Keratinocyte (primary cell): ENCODE data around the gene ORAI3. TPM values are rescaled to one million over a fixed set of nuclear protein-coding genes. Genes with fewer than 3 reads are reported as not detected.

Experiments
- DNase-seq: peaks from one replicate; pipeline ENCODE4 v3.0.0-alpha.2; 2011; ENCODE audit warnings: low read depth, missing footprints, low spot score
- FAIRE-seq: peaks from 2 replicates; lab custom pipeline; 2011; peaks lifted over from hg19 to GRCh38; lab: Jason Lieb, UNC
- H2AFZ ChIP-seq: 2 replicates; pipeline ENCODE4 v1.6.0; 2012; ENCODE audit warnings: low read length, control low read depth, inconsistent platforms; ENCODE audit not compliant: control insufficient read depth
- H3K27ac ChIP-seq: 2 replicates; pipeline ENCODE4 v1.5.1; 2011; ENCODE audit warnings: low read length; ENCODE audit not compliant: control insufficient read depth, insufficient read depth
- H3K27me3 ChIP-seq: 3 replicates; pipeline ENCODE4 v1.6.0; 2011; ENCODE audit warnings: low read length; ENCODE audit not compliant: control insufficient read depth, insufficient read depth; ENCODE audit errors: extremely low read depth
- H3K36me3 ChIP-seq, 2 experiments: 2 replicates in 1 of 2; 3 replicates in 1 of 2; pipeline ENCODE4 v1.5.1; 2011; ENCODE audit warnings: low read length in 2 of 2, mild to moderate bottlenecking in 1 of 2; ENCODE audit not compliant: control insufficient read depth in 2 of 2, insufficient read depth in 2 of 2; ENCODE audit errors: extremely low read depth in 1 of 2
- H3K4me1 ChIP-seq: 3 replicates; pipeline ENCODE4 v1.5.1; 2011; ENCODE audit warnings: low read length; ENCODE audit not compliant: control insufficient read depth, insufficient read depth; ENCODE audit errors: extremely low read depth
- H3K4me2 ChIP-seq: 3 replicates; pipeline ENCODE4 v1.6.0; 2011; ENCODE audit warnings: low read depth, low read length; ENCODE audit not compliant: control insufficient read depth, insufficient read depth; ENCODE audit errors: extremely low read depth
- H3K4me3 ChIP-seq, 3 experiments: fragments of 200-600 bp in 1 of 3; sonication (generic) in 1 of 3; 2 replicates in 2 of 3; 3 replicates in 1 of 3; pipeline ENCODE4 v1.5.1; 2011 to 2016; ENCODE audit warnings: low read length in 3 of 3, mild to moderate bottlenecking in 3 of 3, control low read depth in 2 of 3, inconsistent platforms in 1 of 3, low read depth in 1 of 3, mixed read lengths in 1 of 3, mixed run types in 1 of 3, moderate library complexity in 1 of 3; ENCODE audit not compliant: control insufficient read depth in 2 of 3, insufficient read depth in 2 of 3; ENCODE audit errors: extremely low read depth in 1 of 3
- H3K79me2 ChIP-seq: 2 replicates; pipeline ENCODE4 v1.6.0; 2012; ENCODE audit warnings: low read length; ENCODE audit not compliant: control insufficient read depth, insufficient read depth
- H3K9ac ChIP-seq: 3 replicates; pipeline ENCODE4 v1.6.0; 2011; ENCODE audit warnings: low read length; ENCODE audit not compliant: control insufficient read depth, insufficient read depth; ENCODE audit errors: extremely low read depth
- H3K9me1 ChIP-seq: 3 replicates; pipeline ENCODE4 v1.6.0; 2011; ENCODE audit warnings: low read length; ENCODE audit not compliant: control insufficient read depth, insufficient read depth; ENCODE audit errors: extremely low read depth
- H3K9me3 ChIP-seq: 2 replicates; pipeline ENCODE4 v1.5.1; 2012; ENCODE audit warnings: low read depth, low read length; ENCODE audit not compliant: control insufficient read depth
- H4K20me1 ChIP-seq: 3 replicates; pipeline ENCODE4 v1.6.0; 2011; ENCODE audit warnings: low read length; ENCODE audit not compliant: control insufficient read depth, insufficient read depth; ENCODE audit errors: extremely low read depth
- EZH2 ChIP-seq: IDR thresholded peaks from one replicate; pipeline ENCODE4 v1.6.1; 2012; ENCODE audit warnings: inconsistent platforms, mild to moderate bottlenecking, low read length, moderate library complexity
- dilution Hi-C: fragments of 300-500 bp; cut with MboI; formaldehyde crosslinking; loops from one replicate; pipeline ENCODE4 v1.7.0; 2020; ENCODE audit warnings: low sequenced_read_pairs; ENCODE audit not compliant: extremely low pct_ligation_motif_present
- polyA plus RNA-seq, 5 experiments: library from polyadenylated mRNA; depleted of rRNA in 3 of 5; stranded (reverse) in 3 of 5; stranded (forward) in 1 of 5; unstranded in 1 of 5; fragments of >200 nt; gene quantifications; 1 replicate in 1 of 5; 2 replicates in 3 of 5; 3 replicates in 1 of 5; pipeline versions ENCODE4 v1.2.1 to v1.2.3, GENCODE V29; 2011 to 2012; ENCODE audit warnings: missing spikeins in 2 of 5, low read depth in 1 of 5, low replicate concordance in 1 of 5
- TF ChIP-seq, protein P1 (sequence below), 3 experiments: IDR thresholded peaks in 1 of 3; conservative IDR thresholded peaks in 1 of 3; optimal IDR thresholded peaks in 1 of 3; 2 replicates in 2 of 3; 3 replicates in 1 of 3; pipeline versions ENCODE3 to v1.5.1; 2011; ENCODE audit warnings: low read length in 3 of 3, mild to moderate bottlenecking in 3 of 3, moderate library complexity in 2 of 3, control low read depth in 1 of 3, inconsistent platforms in 1 of 3; ENCODE audit not compliant: insufficient read depth in 2 of 3; ENCODE audit errors: extremely low read depth in 1 of 3

Gene ORAI3
- polyA plus RNA-seq, 1 donor (not counting 4 experiments of a cell fraction or from before 2014, with no cell fraction given) = 8.1 TPM

DNA sequence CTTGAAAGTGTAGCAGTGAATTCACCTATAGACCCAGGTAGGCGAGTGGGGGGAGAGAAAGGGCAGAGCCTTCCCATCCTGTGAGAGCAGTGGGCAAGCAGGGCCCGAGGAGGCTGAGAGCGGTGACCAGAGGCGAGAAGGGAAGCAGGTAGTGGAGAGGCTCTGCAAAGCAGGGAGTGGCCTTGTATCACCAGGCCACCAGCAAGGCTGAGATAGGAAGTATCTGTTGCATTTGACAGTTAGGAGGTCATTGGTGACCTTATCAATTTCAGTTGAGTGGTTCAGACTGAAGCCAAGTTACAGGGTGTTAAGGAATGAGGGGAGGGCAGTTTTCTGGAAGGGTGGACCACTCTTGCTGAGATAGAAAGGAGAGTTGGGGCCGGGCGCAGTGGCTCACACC lies 25.5 kb downstream of the ORAI3 start:
- no peak for DNase-seq
- Histone ChIP-seq H3K79me2 (peaks cover 3% of the 10 kb centered on the region), H3K4me1 (no peaks in the 10 kb centered on the region), H2AFZ (no peak overlapping the region), H4K20me1 (peaks cover 2% of the 10 kb centered on the region), H3K9me3 (no peaks in the 10 kb centered on the region), H3K4me2 (no peak overlapping the region), H3K27me3 (no peaks in the 10 kb centered on the region), H3K9ac (no peak overlapping the region), H3K27ac (no peak overlapping the region), H3K36me3 (peaks cover 38 to 42% of the 10 kb centered on the region in 2 experiments), H3K4me3 (no peak overlapping the region), H3K9me1 (no peaks in the 10 kb centered on the region)
- TF ChIP-seq, protein P1, sequence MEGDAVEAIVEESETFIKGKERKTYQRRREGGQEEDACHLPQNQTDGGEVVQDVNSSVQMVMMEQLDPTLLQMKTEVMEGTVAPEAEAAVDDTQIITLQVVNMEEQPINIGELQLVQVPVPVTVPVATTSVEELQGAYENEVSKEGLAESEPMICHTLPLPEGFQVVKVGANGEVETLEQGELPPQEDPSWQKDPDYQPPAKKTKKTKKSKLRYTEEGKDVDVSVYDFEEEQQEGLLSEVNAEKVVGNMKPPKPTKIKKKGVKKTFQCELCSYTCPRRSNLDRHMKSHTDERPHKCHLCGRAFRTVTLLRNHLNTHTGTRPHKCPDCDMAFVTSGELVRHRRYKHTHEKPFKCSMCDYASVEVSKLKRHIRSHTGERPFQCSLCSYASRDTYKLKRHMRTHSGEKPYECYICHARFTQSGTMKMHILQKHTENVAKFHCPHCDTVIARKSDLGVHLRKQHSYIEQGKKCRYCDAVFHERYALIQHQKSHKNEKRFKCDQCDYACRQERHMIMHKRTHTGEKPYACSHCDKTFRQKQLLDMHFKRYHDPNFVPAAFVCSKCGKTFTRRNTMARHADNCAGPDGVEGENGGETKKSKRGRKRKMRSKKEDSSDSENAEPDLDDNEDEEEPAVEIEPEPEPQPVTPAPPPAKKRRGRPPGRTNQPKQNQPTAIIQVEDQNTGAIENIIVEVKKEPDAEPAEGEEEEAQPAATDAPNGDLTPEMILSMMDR (optimal IDR thresholded peaks at IDR 0.05 in 1 of 3, IDR thresholded peaks at IDR 0.05 in 1 of 3, conservative IDR thresholded peaks at IDR 0.05 in 1 of 3; ENCODE audit: extremely low read depth in 1 of 3, insufficient read depth in 2 of 3, low read length in 3 of 3) = no peak
- TF ChIP-seq EZH2 = no peak
- FAIRE-seq = no peak
- dilution Hi-C loops = no loop called here

- Histone ChIP-seq H3K4me2 (no peak overlapping the region), H4K20me1 (peaks cover 2% of the 10 kb centered on the region), H3K4me3 (no peak overlapping the region), H3K27ac (no peak overlapping the region), H3K4me1 (no peaks in the 10 kb centered on the region), H3K79me2 (peaks cover 3% of the 10 kb centered on the region), H3K36me3 (peaks cover 32% of the 10 kb centered on the region in 2 experiments), H2AFZ (no peak overlapping the region), H3K27me3 (no peaks in the 10 kb centered on the region), H3K9me3 (no peaks in the 10 kb centered on the region), H3K9ac (no peak overlapping the region), H3K9me1 (no peaks in the 10 kb centered on the region)
- no peak for FAIRE-seq
- no peak for TF ChIP-seq EZH2
- TF ChIP-seq, protein P1 (optimal IDR thresholded peaks at IDR 0.05 in 1 of 3, IDR thresholded peaks at IDR 0.05 in 1 of 3, conservative IDR thresholded peaks at IDR 0.05 in 1 of 3; ENCODE audit: extremely low read depth in 1 of 3, insufficient read depth in 2 of 3, low read length in 3 of 3) = no peak
- DNase-seq = no peak
- dilution Hi-C loops = no loop called here
Measured at GRCh38 chr16:30976486-30976885, 27.6 kb downstream of the ORAI3 start.
